PC-9 (cell line): Measurements from ENCODE around the gene UBN1. TPM values are rescaled to one million over a fixed set of nuclear protein-coding genes. Genes with fewer than 3 reads are reported as not detected.

Experiments used
- BruUV-seq: library from RNA; stranded (reverse); fragments of 400-500 nt; replicated peaks from 2 replicates; lab custom pipeline; 2021; lab: Mats Ljungman, UMichigan
- CTCF ChIA-PET: fragments of 300-600 bp; sonication (Branson Sonifier 250); formaldehyde crosslinking; loops from one replicate; lab custom pipeline; 2022; ENCODE audit warnings: antibody characterized with exemption; lab: Charles Lee
- POLR2A ChIA-PET: fragments of 300-600 bp; sonication (Branson Sonifier 250); formaldehyde crosslinking; loops from one replicate; lab custom pipeline; 2022; ENCODE audit warnings: antibody characterized with exemption; ENCODE audit not compliant: unreplicated experiment; lab: Charles Lee
- DNase-seq, 2 experiments: peaks; one replicate each; pipeline versions ENCODE4 v3.0.0 to v3.0.0-alpha.2; 2015 to 2022; ENCODE audit warnings: mixed read lengths in 1 of 2
- H2AFZ ChIP-seq: fragments of 200-600 bp; sonication (generic); 2 replicates; pipeline ENCODE4 v1.8.1; 2017; ENCODE audit warnings: antibody characterized with exemption
- H3F3A ChIP-seq: fragments of 200-600 bp; sonication (generic); 2 replicates; pipeline ENCODE4 v1.8.1; 2017; ENCODE audit warnings: antibody characterized with exemption, mild to moderate bottlenecking, low read depth; ENCODE audit not compliant: insufficient read depth
- H3K27ac ChIP-seq: fragments of 200-600 bp; sonication (generic); 2 replicates; pipeline ENCODE4 v1.6.1; 2016; ENCODE audit warnings: mixed run types
- H3K27me3 ChIP-seq: fragments of 200-600 bp; sonication (generic); 2 replicates; pipeline ENCODE4 v1.6.1; 2016; ENCODE audit warnings: low read depth, mixed run types; ENCODE audit not compliant: insufficient read depth
- H3K36me3 ChIP-seq: fragments of 200-600 bp; sonication (generic); 2 replicates; pipeline ENCODE4 v1.6.1; 2016; ENCODE audit warnings: low read depth, mixed run types
- H3K4me1 ChIP-seq: fragments of 200-600 bp; sonication (generic); replicated peaks from 2 replicates; pipeline ENCODE4 v1.6.1; 2016; ENCODE audit warnings: mixed run types; ENCODE audit not compliant: insufficient read depth
- H3K4me2 ChIP-seq: fragments of 200-600 bp; sonication (generic); 2 replicates; pipeline ENCODE4 v1.6.1; 2017; ENCODE audit warnings: mixed run types
- H3K4me3 ChIP-seq: fragments of 200-600 bp; sonication (generic); 2 replicates; pipeline ENCODE4 v1.6.1; 2016; ENCODE audit warnings: mixed run types
- H3K79me2 ChIP-seq: fragments of 200-600 bp; sonication (generic); 2 replicates; pipeline ENCODE4 v1.6.1; 2017; ENCODE audit warnings: low read depth, mixed run types
- H3K9me2 ChIP-seq: fragments of 200-600 bp; sonication (generic); 2 replicates; pipeline ENCODE4 v1.8.1; 2017; ENCODE audit warnings: mild to moderate bottlenecking; ENCODE audit not compliant: insufficient read depth
- H3K9me3 ChIP-seq: fragments of 200-600 bp; sonication (generic); 2 replicates; pipeline ENCODE4 v1.8.1; 2016; ENCODE audit warnings: low read depth; ENCODE audit not compliant: insufficient read depth
- H4K20me1 ChIP-seq: fragments of 200-600 bp; sonication (generic); 2 replicates; pipeline ENCODE4 v1.8.1; 2017; ENCODE audit not compliant: insufficient read depth
- CTCF ChIP-seq: fragments of 200-600 bp; sonication (generic); conservative IDR thresholded peaks from 2 replicates; pipeline ENCODE4 v1.6.1; 2017; ENCODE audit warnings: mixed run types, antibody characterized with exemption, mild to moderate bottlenecking, moderate library complexity
- EZH2 ChIP-seq: fragments of 200-600 bp; sonication (generic); IDR thresholded peaks from 2 replicates; pipeline ENCODE4 v1.8.0; 2017; ENCODE audit warnings: antibody characterized with exemption, low read depth
- intact Hi-C: fragments of 100-400 bp; cut with micrococcal nuclease; formaldehyde crosslinking; loops from one replicate; pipeline ENCODE4 v1.10.0; 2022; ENCODE audit not compliant: unreplicated experiment
- total RNA-seq: library from RNA; stranded (reverse); gene quantifications from 2 replicates; pipeline ENCODE4 v1.2.3, GENCODE V29; 2021

UBN1 gene
- total RNA-seq, 1 experiment from 2014 or later, result 44.1 TPM

- H3K4me2 ChIP-seq, result no peak overlapping the region
- no peaks in the 10 kb centered on the region for H3K4me1 ChIP-seq
- H3K27me3 ChIP-seq, result no peaks in the 10 kb centered on the region
- intact Hi-C loops, result no loop called here
- H4K20me1 ChIP-seq, result no peaks in the 10 kb centered on the region; the same call in 1 of the 2 replicates
- H3K9me2 ChIP-seq, result no peaks in the 10 kb centered on the region
- no peak for DNase-seq
- H3F3A ChIP-seq, result peaks cover 37% of the 10 kb centered on the region; the same call in 1 of the 2 replicates
- no peaks in the 10 kb centered on the region for H3K79me2 ChIP-seq
- peaks cover 16% of the 10 kb centered on the region for H3K36me3 ChIP-seq
- ChIA-PET CTCF (no interaction called here), POLR2A (no interaction called here)
- TF ChIP-seq EZH2 (no peak), CTCF (no peak)
- no peak overlapping the region for H3K4me3 ChIP-seq
- no peak overlapping the region for H3K27ac ChIP-seq
- BruUV-seq, result no TSS peak
- no peaks in the 10 kb centered on the region for H3K9me3 ChIP-seq
- H2AFZ ChIP-seq, result no peak overlapping the region
Observed at GRCh38 chr16:4891097-4891885, 44.0 kb downstream of the UBN1 start.

- no peak for DNase-seq
- no TSS peak for BruUV-seq
- peaks cover 10% of the 10 kb centered on the region for H3K36me3 ChIP-seq
- no peak overlapping the region for H3K4me2 ChIP-seq
- TF ChIP-seq CTCF, result no peak
- TF ChIP-seq EZH2, result no peak
- CTCF ChIA-PET, result no interaction called here
- H3K4me1 ChIP-seq, result no peaks in the 10 kb centered on the region
- no peak overlapping the region for H3K27ac ChIP-seq
- no peaks in the 10 kb centered on the region for H3K9me2 ChIP-seq
- H3F3A ChIP-seq, result peaks cover 31% of the 10 kb centered on the region; the same call in 1 of the 2 replicates
- no peaks in the 10 kb centered on the region; the same call in 1 of the 2 replicates for H4K20me1 ChIP-seq
- no peak overlapping the region for H3K4me3 ChIP-seq
- H3K79me2 ChIP-seq, result no peaks in the 10 kb centered on the region
- intact Hi-C loops, result no loop called here
- H3K9me3 ChIP-seq, result no peaks in the 10 kb centered on the region
- no peaks in the 10 kb centered on the region for H3K27me3 ChIP-seq
- no peak overlapping the region for H2AFZ ChIP-seq
- POLR2A ChIA-PET, result no interaction called here
Observed at GRCh38 chr16:4891886-4892216, 44.6 kb downstream of the UBN1 start.

GRCh38 chr16:4892361-4893102 lies 45.3 kb downstream of the UBN1 start:
- no peak for DNase-seq
- ChIA-PET POLR2A (no interaction called here), CTCF (no interaction called here)
- no peak for TF ChIP-seq EZH2
- TF ChIP-seq CTCF, result no peak
- Histone ChIP-seq H3F3A (peaks cover 27% of the 10 kb centered on the region; the same call in 1 of the 2 replicates), H4K20me1 (no peaks in the 10 kb centered on the region; the same call in 1 of the 2 replicates), H3K4me1 (no peaks in the 10 kb centered on the region), H3K36me3 (peaks cover 7% of the 10 kb centered on the region), H3K27me3 (no peaks in the 10 kb centered on the region), H3K79me2 (no peaks in the 10 kb centered on the region), H3K27ac (no peak overlapping the region), H2AFZ (no peak overlapping the region), H3K4me3 (no peak overlapping the region), H3K4me2 (no peak overlapping the region), H3K9me2 (no peaks in the 10 kb centered on the region), H3K9me3 (no peaks in the 10 kb centered on the region)
- BruUV-seq, result no TSS peak
- intact Hi-C loops, result no loop called here
